Caco-2 (cell line): ENCODE measurements around the gene SERPINE3. TPM values are rescaled to one million over a fixed set of nuclear protein-coding genes. Genes with fewer than 3 reads are reported as not detected.

Source experiments
- BruUV-seq: library from RNA; stranded (reverse); fragments of 400-500 nt; replicated peaks from 2 replicates; lab custom pipeline; 2021; lab: Mats Ljungman, UMichigan
- CTCF ChIA-PET: fragments of 300-600 bp; sonication (Branson Sonifier 250); formaldehyde crosslinking; loops from one replicate; lab custom pipeline; 2022; ENCODE audit warnings: antibody characterized with exemption; lab: Charles Lee
- POLR2A ChIA-PET: fragments of 300-600 bp; sonication (Branson Sonifier 250); formaldehyde crosslinking; loops from one replicate; lab custom pipeline; 2022; ENCODE audit warnings: antibody characterized with exemption; lab: Charles Lee
- DNase-seq, 2 experiments: peaks; one replicate each; pipeline versions ENCODE4 v3.0.0 to v3.0.0-alpha.2; 2020 to 2022
- H3K27me3 ChIP-seq: replicated peaks from 2 replicates; pipeline ENCODE4 v1.6.0; 2011; ENCODE audit warnings: low read length; ENCODE audit not compliant: control insufficient read depth, insufficient read depth
- H3K36me3 ChIP-seq: 2 replicates; pipeline ENCODE4 v1.5.1; 2011; ENCODE audit warnings: low read length; ENCODE audit not compliant: control insufficient read depth, insufficient read depth
- H3K4me1 ChIP-seq: fragments of 250-450 bp; sonication (Bioruptor Pico); 2 replicates; pipeline ENCODE4 v1.5.1; 2020; ENCODE audit warnings: mild to moderate bottlenecking
- H3K4me3 ChIP-seq: 2 replicates; pipeline ENCODE4 v1.5.1; 2011; ENCODE audit warnings: low read depth, mild to moderate bottlenecking, control low read depth, low read length
- H3K9me3 ChIP-seq: fragments of 250-450 bp; sonication (Bioruptor Pico); 2 replicates; pipeline ENCODE4 v1.5.1; 2020; ENCODE audit warnings: mild to moderate bottlenecking, moderate library complexity
- H3K27ac Mint-ChIP-seq: one replicate; pipeline ENCODE4 v1.8.0; 2022; ENCODE audit warnings: mixed read lengths; ENCODE audit not compliant: unreplicated experiment
- H3K27me3 Mint-ChIP-seq: one replicate; pipeline ENCODE4 v1.8.0; 2022; ENCODE audit warnings: mixed read lengths; ENCODE audit not compliant: insufficient read depth, unreplicated experiment
- H3K36me3 Mint-ChIP-seq: one replicate; pipeline ENCODE4 v1.8.0; 2022; ENCODE audit warnings: mild to moderate bottlenecking, mixed read lengths; ENCODE audit not compliant: insufficient read depth, unreplicated experiment
- H3K4me1 Mint-ChIP-seq: one replicate; pipeline ENCODE4 v1.8.0; 2022; ENCODE audit warnings: low read depth, mixed read lengths; ENCODE audit not compliant: unreplicated experiment
- H3K4me3 Mint-ChIP-seq: one replicate; pipeline ENCODE4 v1.8.0; 2022; ENCODE audit warnings: mild to moderate bottlenecking, moderate library complexity, mixed read lengths; ENCODE audit not compliant: unreplicated experiment
- H3K9me3 Mint-ChIP-seq: one replicate; pipeline ENCODE4 v1.8.0; 2022; ENCODE audit warnings: mixed read lengths; ENCODE audit not compliant: unreplicated experiment
- CTCF ChIP-seq, 2 experiments: fragments of 200-600 bp in 1 of 2; IDR thresholded peaks; 1 replicate in 1 of 2; 2 replicates in 1 of 2; pipeline versions ENCODE4 v1.5.1 to v1.8.0; 2011 to 2022; ENCODE audit warnings: antibody characterized with exemption in 1 of 2, control low read depth in 1 of 2, inconsistent platforms in 1 of 2, low read depth in 1 of 2, low read length in 1 of 2, mild to moderate bottlenecking in 1 of 2, moderate library complexity in 1 of 2; ENCODE audit not compliant: insufficient read depth in 1 of 2, severe bottlenecking in 1 of 2, unreplicated experiment in 1 of 2
- intact Hi-C: fragments of 100-400 bp; cut with micrococcal nuclease; formaldehyde crosslinking; loops from one replicate; pipeline ENCODE4 v1.10.0; 2022; ENCODE audit not compliant: unreplicated experiment
- total RNA-seq: library from RNA; stranded (reverse); gene quantifications from 2 replicates; pipeline ENCODE4 v1.2.3, GENCODE V29; 2022

The SERPINE3 gene
- total RNA-seq, 1 experiment from 2014 or later, result not detected

GRCh38 chr13:51342706-51343105 lies 3.2 kb downstream of the SERPINE3 start:
- no peak for DNase-seq
- Mint-ChIP-seq H3K4me1 (no peaks in the 10 kb centered on the region), H3K36me3 (peaks cover 8% of the 10 kb centered on the region), H3K27me3 (no peaks in the 10 kb centered on the region), H3K27ac (no peak overlapping the region), H3K4me3 (no peak overlapping the region), H3K9me3 (no peaks in the 10 kb centered on the region)
- POLR2A ChIA-PET, result no interaction called here
- no peak for TF ChIP-seq CTCF (IDR thresholded peaks at IDR 0.05; ENCODE audit: insufficient read depth in 1 of 2, low read depth in 1 of 2, low read length in 1 of 2, severe bottlenecking in 1 of 2, unreplicated experiment in 1 of 2)
- Histone ChIP-seq H3K4me1 (no peaks in the 10 kb centered on the region), H3K9me3 (no peaks in the 10 kb centered on the region), H3K27me3 (no peaks in the 10 kb centered on the region), H3K36me3 (no peaks in the 10 kb centered on the region), H3K4me3 (no peak overlapping the region)
- BruUV-seq, result no TSS peak
- intact Hi-C loops, result no loop called here
- CTCF ChIA-PET, result interaction anchor here (0.6 kb wide), 1 partner anchor 455 kb away, joined by 8 read pairs; no protein-coding TSS in a partner anchor

- Mint-ChIP-seq H3K27ac (no peak overlapping the region), H3K36me3 (peaks cover 14% of the 10 kb centered on the region), H3K4me3 (no peak overlapping the region), H3K4me1 (no peaks in the 10 kb centered on the region), H3K9me3 (no peaks in the 10 kb centered on the region), H3K27me3 (no peaks in the 10 kb centered on the region)
- TF ChIP-seq CTCF (IDR thresholded peaks at IDR 0.05; ENCODE audit: insufficient read depth in 1 of 2, low read depth in 1 of 2, low read length in 1 of 2, severe bottlenecking in 1 of 2, unreplicated experiment in 1 of 2), result no peak
- POLR2A ChIA-PET, result no interaction called here
- no peak overlapping the region for H3K4me3 ChIP-seq
- CTCF ChIA-PET, result no interaction called here
- no peaks in the 10 kb centered on the region for H3K36me3 ChIP-seq
- H3K4me1 ChIP-seq, result no peaks in the 10 kb centered on the region
- BruUV-seq, result no TSS peak
- H3K9me3 ChIP-seq, result no peaks in the 10 kb centered on the region
- DNase-seq, result no peak
- intact Hi-C loops, result no loop called here
- H3K27me3 ChIP-seq, result no peaks in the 10 kb centered on the region
These were observed 4.0 kb downstream of the SERPINE3 start for GRCh38 chr13:51343475-51343874.

GRCh38 chr13:51346397-51346796 lies 6.9 kb downstream of the SERPINE3 start:
- DNase-seq, result no peak
- no peaks in the 10 kb centered on the region for H3K4me1 Mint-ChIP-seq
- no peaks in the 10 kb centered on the region for H3K36me3 ChIP-seq
- intact Hi-C loops, result no loop called here
- BruUV-seq, result no TSS peak
- H3K27ac Mint-ChIP-seq, result no peak overlapping the region
- H3K4me1 ChIP-seq, result no peaks in the 10 kb centered on the region
- no peaks in the 10 kb centered on the region for H3K27me3 ChIP-seq
- no peak overlapping the region for H3K4me3 ChIP-seq
- H3K27me3 Mint-ChIP-seq, result no peaks in the 10 kb centered on the region
- no peak for TF ChIP-seq CTCF (IDR thresholded peaks at IDR 0.05; ENCODE audit: insufficient read depth in 1 of 2, low read depth in 1 of 2, low read length in 1 of 2, severe bottlenecking in 1 of 2, unreplicated experiment in 1 of 2)
- ChIA-PET CTCF (no interaction called here), POLR2A (no interaction called here)
- no peaks in the 10 kb centered on the region for H3K9me3 Mint-ChIP-seq
- peaks cover 11% of the 10 kb centered on the region for H3K36me3 Mint-ChIP-seq
- H3K4me3 Mint-ChIP-seq, result no peak overlapping the region
- no peaks in the 10 kb centered on the region for H3K9me3 ChIP-seq
